Body of pancreas (tissue), 4 donors: ENCODE results near the gene HES1.

Experiments
- POLR2A ChIP-seq, 3 donors: fragments of 450-650 bp; IDR thresholded peaks; one replicate each; pipeline ENCODE4 v1.6.1; 2016; ENCODE audit warnings: antibody characterized with exemption in 3 of 3, mild to moderate bottlenecking in 2 of 3
- TF ChIP-seq, protein P1 (sequence below), 7 experiments: fragments of 450-650 bp in 4 of 7; fragments of 200-600 bp in 3 of 7; sonication (generic) in 3 of 7; IDR thresholded peaks; one replicate each; pipeline ENCODE4 v1.5.1; 2016 to 2019; ENCODE audit warnings: antibody characterized with exemption in 7 of 7

GRCh38 chr3:194137506-194138474 is 1.8 kb downstream of the HES1 start:
- TF ChIP-seq, protein P1, sequence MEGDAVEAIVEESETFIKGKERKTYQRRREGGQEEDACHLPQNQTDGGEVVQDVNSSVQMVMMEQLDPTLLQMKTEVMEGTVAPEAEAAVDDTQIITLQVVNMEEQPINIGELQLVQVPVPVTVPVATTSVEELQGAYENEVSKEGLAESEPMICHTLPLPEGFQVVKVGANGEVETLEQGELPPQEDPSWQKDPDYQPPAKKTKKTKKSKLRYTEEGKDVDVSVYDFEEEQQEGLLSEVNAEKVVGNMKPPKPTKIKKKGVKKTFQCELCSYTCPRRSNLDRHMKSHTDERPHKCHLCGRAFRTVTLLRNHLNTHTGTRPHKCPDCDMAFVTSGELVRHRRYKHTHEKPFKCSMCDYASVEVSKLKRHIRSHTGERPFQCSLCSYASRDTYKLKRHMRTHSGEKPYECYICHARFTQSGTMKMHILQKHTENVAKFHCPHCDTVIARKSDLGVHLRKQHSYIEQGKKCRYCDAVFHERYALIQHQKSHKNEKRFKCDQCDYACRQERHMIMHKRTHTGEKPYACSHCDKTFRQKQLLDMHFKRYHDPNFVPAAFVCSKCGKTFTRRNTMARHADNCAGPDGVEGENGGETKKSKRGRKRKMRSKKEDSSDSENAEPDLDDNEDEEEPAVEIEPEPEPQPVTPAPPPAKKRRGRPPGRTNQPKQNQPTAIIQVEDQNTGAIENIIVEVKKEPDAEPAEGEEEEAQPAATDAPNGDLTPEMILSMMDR (IDR thresholded peaks at IDR 0.05): peak; percentile 19 to 79 (median 40)
- peak; percentile 73 to 84 (median 82) for TF ChIP-seq POLR2A (IDR thresholded peaks at IDR 0.05)
